GM19193 (cell line): ENCODE measurements around the gene GNB1.

ENCODE experiments used
- POLR2A ChIP-seq: IDR thresholded peaks from 4 replicates; pipeline ENCODE4 v1.6.1; 2011; ENCODE audit not compliant: insufficient read depth, insufficient read length; ENCODE audit errors: extremely low read depth

The GNB1 gene

GRCh38 chr1:1815606-1816281, 75.1 kb downstream of the GNB1 start:
- TF ChIP-seq POLR2A, result no peak

GRCh38 chr1:1809489-1809888, 81.4 kb downstream of the GNB1 start:
- no peak for TF ChIP-seq POLR2A

GRCh38 chr1:1808206-1808605, 82.7 kb downstream of the GNB1 start:
- TF ChIP-seq POLR2A, result no peak

- no peak for TF ChIP-seq POLR2A
Measured at GRCh38 chr1:1806890-1807289, 84.0 kb downstream of the GNB1 start.

GRCh38 chr1:1804301-1804700, 86.6 kb downstream of the GNB1 start:
- no peak for TF ChIP-seq POLR2A

GRCh38 chr1:1802871-1803270, 88.0 kb downstream of the GNB1 start:
- TF ChIP-seq POLR2A, result no peak

- no peak for TF ChIP-seq POLR2A
Measured at GRCh38 chr1:1799716-1800115, 91.2 kb downstream of the GNB1 start.

GRCh38 chr1:1797731-1798341, 93.1 kb downstream of the GNB1 start:
- TF ChIP-seq POLR2A, result no peak

GRCh38 chr1:1796466-1796865, 94.4 kb downstream of the GNB1 start:
- no peak for TF ChIP-seq POLR2A

- no peak for TF ChIP-seq POLR2A
Measured at GRCh38 chr1:1794999-1795398, 95.9 kb downstream of the GNB1 start.

GRCh38 chr1:1793481-1794244, 97.2 kb downstream of the GNB1 start:
- TF ChIP-seq POLR2A, result no peak

- no peak for TF ChIP-seq POLR2A
Measured at GRCh38 chr1:1788646-1789431, 102.0 kb downstream of the GNB1 start.

- TF ChIP-seq POLR2A, result no peak
Measured at GRCh38 chr1:1788136-1788535, 102.8 kb downstream of the GNB1 start.

- no peak for TF ChIP-seq POLR2A
Measured at GRCh38 chr1:1786836-1787605, 103.9 kb downstream of the GNB1 start.
